HG02943 (cell line): Measurements from ENCODE around the gene MMP14.
"Not testable (repeated sequence)": the region's sequence is repeated elsewhere in the genome, so short reads cannot be mapped to it uniquely, and the experiment has no call there.

Experiments
- ATAC-seq: cut with Tn5 transposase; IDR thresholded peaks from one replicate; pipeline ENCODE4 v1.9.1; 2021; ENCODE audit warnings: mild to moderate bottlenecking, low read depth, moderate library complexity; ENCODE audit not compliant: unreplicated experiment

Gene MMP14

DNA sequence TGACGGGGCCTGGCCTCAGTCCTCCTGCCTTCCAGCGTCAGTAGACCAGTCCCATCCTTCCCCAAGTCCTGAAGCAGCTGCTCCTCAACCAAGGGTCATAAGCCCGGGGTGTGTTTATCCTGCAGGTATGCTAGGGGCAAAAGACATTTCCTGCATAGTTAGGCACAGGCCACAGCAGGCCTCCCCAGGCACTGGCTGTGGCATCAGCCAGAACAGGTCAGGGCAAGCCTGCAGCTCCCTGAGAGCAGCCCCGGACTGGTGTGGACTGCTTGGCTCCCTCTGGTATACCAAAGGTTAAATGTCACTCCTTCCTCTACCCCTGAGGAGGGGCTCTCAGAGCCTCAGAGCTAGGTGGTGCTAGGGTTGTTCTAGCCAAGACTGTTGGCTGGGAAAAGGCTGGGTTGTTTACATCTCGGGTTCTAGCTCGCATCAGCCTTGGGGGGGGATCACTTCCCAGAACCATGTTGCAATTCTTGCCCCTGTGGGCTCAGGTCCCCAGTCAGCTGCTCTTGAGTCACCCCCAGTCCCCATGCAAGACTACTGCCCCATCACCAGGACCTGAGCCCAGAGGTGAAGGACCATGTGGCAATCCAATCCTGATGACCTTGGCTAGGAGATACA lies 2.9 kb downstream of the MMP14 start:
- no peak for ATAC-seq

- ATAC-seq, result no peak
Observed at GRCh38 chr14:22841311-22841710, 4.9 kb downstream of the MMP14 start.

DNA sequence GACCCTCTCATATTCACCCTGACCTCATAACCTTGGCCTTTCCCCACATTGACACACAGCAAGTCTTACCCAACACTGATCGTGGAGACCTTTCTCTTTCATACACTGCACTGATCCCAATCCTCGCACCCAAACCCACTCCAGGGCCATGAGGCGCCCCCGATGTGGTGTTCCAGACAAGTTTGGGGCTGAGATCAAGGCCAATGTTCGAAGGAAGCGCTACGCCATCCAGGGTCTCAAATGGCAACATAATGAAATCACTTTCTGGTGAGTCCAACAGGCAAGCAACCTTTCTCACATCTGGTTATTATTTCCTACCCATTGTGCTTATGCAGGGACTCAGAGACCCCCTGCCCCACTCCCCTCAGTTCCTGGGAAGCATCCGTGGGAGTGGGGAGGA lies 5.4 kb downstream of the MMP14 start:
- no peak for ATAC-seq

DNA sequence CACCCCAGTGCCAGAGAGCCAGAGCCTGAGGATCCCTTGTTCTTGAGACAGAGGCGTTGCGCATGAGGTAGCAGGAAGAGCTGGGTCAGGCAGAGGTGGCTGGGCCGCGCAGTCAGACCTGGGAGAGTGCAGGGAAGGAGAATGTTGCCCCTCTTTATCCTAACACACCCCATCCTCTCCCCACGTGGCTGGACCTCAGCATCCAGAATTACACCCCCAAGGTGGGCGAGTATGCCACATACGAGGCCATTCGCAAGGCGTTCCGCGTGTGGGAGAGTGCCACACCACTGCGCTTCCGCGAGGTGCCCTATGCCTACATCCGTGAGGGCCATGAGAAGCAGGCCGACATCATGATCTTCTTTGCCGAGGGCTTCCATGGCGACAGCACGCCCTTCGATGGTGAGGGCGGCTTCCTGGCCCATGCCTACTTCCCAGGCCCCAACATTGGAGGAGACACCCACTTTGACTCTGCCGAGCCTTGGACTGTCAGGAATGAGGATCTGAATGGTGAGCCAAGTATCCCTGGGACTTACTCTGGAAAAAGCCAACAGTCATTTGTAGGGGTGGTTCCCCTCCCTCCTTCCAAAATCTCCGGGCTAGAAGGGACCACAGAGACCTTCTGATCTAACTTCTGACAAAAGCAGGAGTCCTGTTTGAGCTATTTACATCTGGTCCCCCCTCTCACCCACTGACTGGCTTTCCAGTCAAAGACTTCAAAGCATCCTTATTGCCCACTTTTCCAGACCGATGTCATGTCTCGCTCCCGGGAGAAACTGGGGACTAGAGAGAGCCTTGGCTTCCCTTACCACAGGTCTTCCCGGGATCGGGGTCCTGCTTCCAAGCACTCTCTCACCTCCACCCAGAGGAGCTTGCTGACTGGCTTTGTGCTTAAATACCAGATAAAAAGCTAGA lies 6.1 kb downstream of the MMP14 start:
- ATAC-seq, result no peak

- ATAC-seq, result no peak
Observed at GRCh38 chr14:22843123-22843925, 6.9 kb downstream of the MMP14 start.

- ATAC-seq, result no peak
Observed at GRCh38 chr14:22844221-22845102, 8.1 kb downstream of the MMP14 start.

DNA sequence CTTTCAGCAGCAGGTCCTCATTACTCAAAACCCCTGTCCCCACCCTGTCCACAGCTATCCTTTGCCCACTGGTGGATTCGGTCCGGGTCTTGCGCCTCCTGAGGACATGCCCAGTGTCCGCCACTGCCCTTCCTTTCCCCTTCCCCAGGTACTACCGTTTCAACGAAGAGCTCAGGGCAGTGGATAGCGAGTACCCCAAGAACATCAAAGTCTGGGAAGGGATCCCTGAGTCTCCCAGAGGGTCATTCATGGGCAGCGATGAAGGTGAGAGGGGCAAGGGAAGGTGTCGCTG lies 8.7 kb downstream of the MMP14 start:
- ATAC-seq, result no peak

DNA sequence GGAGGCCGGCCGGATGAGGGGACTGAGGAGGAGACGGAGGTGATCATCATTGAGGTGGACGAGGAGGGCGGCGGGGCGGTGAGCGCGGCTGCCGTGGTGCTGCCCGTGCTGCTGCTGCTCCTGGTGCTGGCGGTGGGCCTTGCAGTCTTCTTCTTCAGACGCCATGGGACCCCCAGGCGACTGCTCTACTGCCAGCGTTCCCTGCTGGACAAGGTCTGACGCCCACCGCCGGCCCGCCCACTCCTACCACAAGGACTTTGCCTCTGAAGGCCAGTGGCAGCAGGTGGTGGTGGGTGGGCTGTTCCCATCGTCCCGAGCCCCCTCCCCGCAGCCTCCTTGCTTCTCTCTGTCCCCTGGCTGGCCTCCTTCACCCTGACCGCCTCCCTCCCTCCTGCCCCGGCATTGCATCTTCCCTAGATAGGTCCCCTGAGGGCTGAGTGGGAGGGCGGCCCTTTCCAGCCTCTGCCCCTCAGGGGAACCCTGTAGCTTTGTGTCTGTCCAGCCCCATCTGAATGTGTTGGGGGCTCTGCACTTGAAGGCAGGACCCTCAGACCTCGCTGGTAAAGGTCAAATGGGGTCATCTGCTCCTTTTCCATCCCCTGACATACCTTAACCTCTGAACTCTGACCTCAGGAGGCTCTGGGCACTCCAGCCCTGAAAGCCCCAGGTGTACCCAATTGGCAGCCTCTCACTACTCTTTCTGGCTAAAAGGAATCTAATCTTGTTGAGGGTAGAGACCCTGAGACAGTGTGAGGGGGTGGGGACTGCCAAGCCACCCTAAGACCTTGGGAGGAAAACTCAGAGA lies 9.6 kb downstream of the MMP14 start:
- ATAC-seq, result no peak

DNA sequence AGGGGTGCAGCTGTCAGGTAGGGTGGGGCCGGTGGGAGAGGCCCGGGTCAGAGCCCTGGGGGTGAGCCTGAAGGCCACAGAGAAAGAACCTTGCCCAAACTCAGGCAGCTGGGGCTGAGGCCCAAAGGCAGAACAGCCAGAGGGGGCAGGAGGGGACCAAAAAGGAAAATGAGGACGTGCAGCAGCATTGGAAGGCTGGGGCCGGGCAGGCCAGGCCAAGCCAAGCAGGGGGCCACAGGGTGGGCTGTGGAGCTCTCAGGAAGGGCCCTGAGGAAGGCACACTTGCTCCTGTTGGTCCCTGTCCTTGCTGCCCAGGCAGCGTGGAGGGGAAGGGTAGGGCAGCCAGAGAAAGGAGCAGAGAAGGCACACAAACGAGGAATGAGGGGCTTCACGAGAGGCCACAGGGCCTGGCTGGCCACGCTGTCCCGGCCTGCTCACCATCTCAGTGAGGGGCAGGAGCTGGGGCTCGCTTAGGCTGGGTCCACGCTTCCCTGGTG lies 10.5 kb downstream of the MMP14 start:
- no peak for ATAC-seq

- no peak for ATAC-seq
Observed at GRCh38 chr14:22847661-22848341, 11.4 kb downstream of the MMP14 start.

DNA sequence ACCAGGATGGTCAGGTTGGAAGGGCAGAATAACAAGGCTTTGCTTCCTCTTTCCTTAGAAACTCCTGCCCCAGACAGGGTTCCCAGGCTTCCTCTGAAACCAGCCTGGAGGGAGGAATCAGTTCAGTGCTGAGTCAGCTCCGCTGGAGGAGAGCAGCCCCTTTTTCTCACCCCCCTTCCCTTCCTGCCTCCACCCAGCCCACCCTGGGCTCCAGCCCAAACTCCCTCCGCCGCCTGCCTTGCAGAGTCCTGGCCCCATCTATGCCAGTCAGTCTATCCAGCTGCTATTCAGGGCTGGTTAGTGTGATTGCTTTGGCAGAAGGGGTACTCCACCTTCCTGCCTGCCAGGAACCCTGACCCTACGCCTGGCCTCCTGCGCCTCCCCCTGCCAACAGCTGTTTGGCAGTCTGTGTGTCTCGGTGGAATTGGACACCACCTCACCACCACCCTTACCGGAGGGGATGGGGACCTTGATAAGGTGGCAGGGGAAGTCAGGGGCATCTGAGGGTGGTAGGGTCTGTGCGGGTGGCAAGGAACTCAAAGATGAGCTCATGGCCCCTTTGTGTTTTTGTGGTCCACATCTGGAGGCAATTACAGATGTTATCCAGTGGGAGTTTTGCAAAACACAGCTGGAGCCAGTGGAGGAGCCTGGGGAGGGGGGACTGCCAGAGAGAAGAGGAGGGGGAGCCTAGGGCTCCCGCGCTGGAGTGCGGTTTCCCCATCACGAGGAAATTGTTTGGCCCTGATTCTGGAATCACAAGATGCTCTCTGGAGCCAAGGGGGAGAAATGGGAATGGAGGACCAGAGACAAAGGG lies 12.2 kb downstream of the MMP14 start:
- ATAC-seq, result no peak

DNA sequence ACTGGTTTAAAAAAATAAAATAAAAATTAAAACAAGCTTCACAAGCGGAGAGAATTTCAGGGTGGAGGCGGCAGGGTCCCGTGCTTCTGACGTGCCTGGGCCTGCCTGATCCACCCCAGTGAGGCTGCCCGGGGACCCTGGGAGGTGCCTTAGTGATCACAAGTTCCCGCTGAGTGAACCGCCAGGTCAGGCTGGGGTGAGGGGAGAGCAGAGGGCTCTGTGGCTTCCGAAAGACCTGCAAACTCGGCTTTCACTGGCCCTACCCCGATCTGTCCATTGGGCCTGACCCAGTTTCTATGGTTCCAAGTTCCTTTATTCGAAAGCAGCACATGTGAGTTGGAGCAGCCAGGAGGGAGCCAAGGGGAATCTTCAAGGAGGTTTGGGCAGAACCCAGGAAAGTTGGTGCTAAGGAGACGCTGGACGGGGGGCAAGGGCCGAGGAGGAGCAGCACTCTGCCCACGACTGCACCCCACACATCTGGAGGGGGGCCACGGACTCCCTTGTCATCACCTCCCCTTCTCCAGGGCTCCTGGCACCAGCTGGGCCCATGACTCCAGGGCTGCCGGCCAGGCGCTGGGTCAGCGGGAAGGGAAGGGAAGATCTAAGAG lies 12.9 kb downstream of the MMP14 start:
- no peak for ATAC-seq

- no peak for ATAC-seq
Observed at GRCh38 chr14:22850944-22851764, 14.8 kb downstream of the MMP14 start.

DNA sequence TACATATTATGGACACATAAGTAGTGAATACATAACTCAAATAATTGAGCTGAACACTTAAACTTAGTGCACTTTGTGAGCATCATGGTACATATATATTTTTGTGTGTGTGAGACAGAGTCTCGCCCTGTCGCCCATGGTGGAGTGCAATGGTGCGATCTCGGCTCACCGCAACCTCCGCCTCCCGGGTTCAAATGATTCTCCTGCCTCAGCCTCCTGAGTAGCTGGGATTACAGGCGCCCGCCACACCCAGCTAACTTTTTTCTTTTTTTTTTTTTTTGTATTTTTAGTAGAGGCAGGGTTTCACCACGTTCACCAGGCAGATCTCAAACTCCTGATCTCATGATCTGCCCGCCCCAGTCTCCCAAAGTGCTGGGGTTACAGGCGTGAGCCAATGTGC lies 15.8 kb downstream of the MMP14 start:
- ATAC-seq, result not testable (repeated sequence)

DNA sequence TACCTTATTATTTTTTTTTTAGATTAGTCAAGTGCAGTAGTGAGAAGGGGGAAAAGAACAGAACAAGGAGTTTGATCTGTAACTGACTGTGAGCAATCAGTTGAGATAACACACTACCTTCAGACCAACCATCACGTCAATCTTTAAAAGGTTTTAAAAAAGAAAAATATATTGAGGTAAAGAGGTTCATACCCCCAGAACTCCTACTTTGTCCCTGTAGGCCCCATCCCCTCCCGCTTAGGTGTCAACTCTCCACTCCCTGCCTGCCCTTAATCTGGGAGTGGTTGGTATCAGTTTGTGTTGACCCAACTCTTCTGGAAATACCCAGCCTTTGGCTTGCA lies 16.2 kb downstream of the MMP14 start:
- ATAC-seq, result no peak

GRCh38 chr14:22852940-22853767 lies 16.8 kb downstream of the MMP14 start:
- peak; percentile 66 for ATAC-seq
